Thymus (tissue), 11 donors: Measurements from ENCODE around the gene CNGA4. TPM values are rescaled to one million over a fixed set of nuclear protein-coding genes. Genes with fewer than 3 reads are reported as not detected.
"Not testable (repeated sequence)": the region's sequence is repeated elsewhere in the genome, so short reads cannot be mapped to it uniquely, and the experiment has no call there.

ENCODE experiments used
- DNase-seq, 9 donors: peaks; one replicate each; pipeline ENCODE4 v3.0.0-alpha.2; 2013; ENCODE audit warnings: low spot score in 9 of 9, low read depth in 6 of 9, missing footprints in 1 of 9
- H3K27ac ChIP-seq, 2 donors: one replicate each; pipeline ENCODE4 v1.5.1; 2013; ENCODE audit warnings: control low read depth in 1 of 2, low read depth in 1 of 2, low read length in 1 of 2, mild to moderate bottlenecking in 1 of 2, moderate library complexity in 1 of 2
- H3K27me3 ChIP-seq, 2 donors: one replicate each; pipeline ENCODE4 v1.5.1; 2013; ENCODE audit warnings: low read length in 1 of 2; ENCODE audit not compliant: control insufficient read depth in 2 of 2, insufficient read depth in 1 of 2
- H3K36me3 ChIP-seq, 2 donors: one replicate each; pipeline ENCODE4 v1.5.1; 2013; ENCODE audit warnings: low read length in 1 of 2, mild to moderate bottlenecking in 1 of 2, moderate library complexity in 1 of 2; ENCODE audit not compliant: control insufficient read depth in 2 of 2, insufficient read depth in 2 of 2
- H3K4me1 ChIP-seq, 2 donors: one replicate each; pipeline ENCODE4 v1.5.1; 2013; ENCODE audit warnings: low read length in 2 of 2; ENCODE audit not compliant: control insufficient read depth in 2 of 2, insufficient read depth in 2 of 2
- H3K4me3 ChIP-seq, 2 donors: one replicate each; pipeline ENCODE4 v1.5.1; 2013; ENCODE audit warnings: low read length in 2 of 2, control low read depth in 1 of 2, mild to moderate bottlenecking in 1 of 2
- H3K9me3 ChIP-seq, 2 donors: one replicate each; pipeline ENCODE4 v1.5.1; 2013; ENCODE audit warnings: low read length in 1 of 2, mild to moderate bottlenecking in 1 of 2; ENCODE audit not compliant: control insufficient read depth in 2 of 2, insufficient read depth in 1 of 2
- WGBS: extraction: QIAGEN DNeasy Blood & Tissue Kit; methylation state at CpG from one replicate; pipeline ENCODE4 v1.1.7; 2013; 5-methylcytosine and 5-hydroxymethylcytosine counted together
- polyA plus RNA-seq: library from polyadenylated mRNA; stranded (reverse); fragments of 200-250 nt; gene quantifications from one replicate; pipeline ENCODE4 v1.2.3, GENCODE V29; 2013
- total RNA-seq: library from RNA; stranded (reverse); fragments of 120-200 nt; gene quantifications from one replicate; pipeline ENCODE4 v1.2.4, GENCODE V29; 2013
- donor health status: healthy.

The CNGA4 gene
- total and polyA plus RNA-seq, 2 donors = 0.05 to 0.27 TPM

- WGBS = 91% methylated on average over 24 of the region's 24 CpGs
- no peaks in the 10 kb centered on the region for H3K36me3 ChIP-seq
- H3K4me3 ChIP-seq = no peak overlapping the region
- peaks cover 0 to 26% of the 10 kb centered on the region in 2 donors for H3K27me3 ChIP-seq
- H3K4me1 ChIP-seq = no peaks in the 10 kb centered on the region
- DNase-seq = no peak
- no peak overlapping the region for H3K27ac ChIP-seq
- no peaks in the 10 kb centered on the region for H3K9me3 ChIP-seq
These were observed 31.1 kb downstream of the CNGA4 start for GRCh38 chr11:6269994-6270393.

- Histone ChIP-seq H3K4me1 (no peaks in the 10 kb centered on the region), H3K27ac (no peak overlapping the region), H3K27me3 (peaks cover 0 to 23% of the 10 kb centered on the region in 2 donors), H3K36me3 (no peaks in the 10 kb centered on the region), H3K4me3 (no peak overlapping the region), H3K9me3 (no peaks in the 10 kb centered on the region)
- WGBS = 90% methylated on average over 41 of the region's 41 CpGs
- no peak for DNase-seq
These were observed 31.8 kb downstream of the CNGA4 start for GRCh38 chr11:6270584-6271246.

- Histone ChIP-seq H3K36me3 (no peaks in the 10 kb centered on the region), H3K4me1 (no peaks in the 10 kb centered on the region), H3K4me3 (no peak overlapping the region), H3K27ac (no peak overlapping the region), H3K9me3 (no peaks in the 10 kb centered on the region), H3K27me3 (peaks cover 0 to 23% of the 10 kb centered on the region in 2 donors)
- WGBS = 56% methylated on average over 3 of the region's 3 CpGs
- no peak for DNase-seq
These were observed 32.7 kb downstream of the CNGA4 start for GRCh38 chr11:6271598-6271997.

- H3K27me3 ChIP-seq = peaks cover 0 to 22% of the 10 kb centered on the region in 2 donors
These were observed 34.3 kb downstream of the CNGA4 start for GRCh38 chr11:6273188-6273587.

GRCh38 chr11:6280809-6281208 lies 41.9 kb downstream of the CNGA4 start:
- not testable (repeated sequence) for H3K27ac ChIP-seq, H3K27me3 ChIP-seq, H3K9me3 ChIP-seq, DNase-seq, H3K4me3 ChIP-seq, H3K4me1 ChIP-seq, H3K36me3 ChIP-seq
- 66% methylated on average over 7 of the region's 7 CpGs for WGBS

More at GRCh38 chr11:6273188-6273587, 34.3 kb downstream of the CNGA4 start:
- WGBS = 79% methylated on average over 4 of the region's 4 CpGs
- H3K9me3 ChIP-seq = no peaks in the 10 kb centered on the region
- H3K4me1 ChIP-seq = no peaks in the 10 kb centered on the region
- DNase-seq = no peak
- no peak overlapping the region for H3K4me3 ChIP-seq
- H3K27ac ChIP-seq = no peak overlapping the region
- no peaks in the 10 kb centered on the region for H3K36me3 ChIP-seq

- no peak for DNase-seq
- Histone ChIP-seq H3K9me3 (no peaks in the 10 kb centered on the region), H3K4me3 (no peak overlapping the region), H3K4me1 (no peaks in the 10 kb centered on the region), H3K27ac (no peak overlapping the region), H3K27me3 (peaks cover 0 to 10% of the 10 kb centered on the region in 2 donors), H3K36me3 (no peaks in the 10 kb centered on the region)
- WGBS = 86% methylated on average over 4 of the region's 4 CpGs
These were observed 44.6 kb downstream of the CNGA4 start for GRCh38 chr11:6283453-6284023.

- H3K4me3 ChIP-seq = no peak overlapping the region
- peaks cover 0 to 10% of the 10 kb centered on the region in 2 donors for H3K27me3 ChIP-seq
- 95% methylated on average over 3 of the region's 3 CpGs for WGBS
- H3K4me1 ChIP-seq = no peaks in the 10 kb centered on the region
- H3K36me3 ChIP-seq = no peaks in the 10 kb centered on the region
- DNase-seq = no peak
- H3K9me3 ChIP-seq = no peaks in the 10 kb centered on the region
- no peak overlapping the region for H3K27ac ChIP-seq
These were observed 45.4 kb downstream of the CNGA4 start for GRCh38 chr11:6284250-6284649.

- no peak overlapping the region for H3K4me3 ChIP-seq
- peaks cover 0 to 10% of the 10 kb centered on the region in 2 donors for H3K27me3 ChIP-seq
- no peaks in the 10 kb centered on the region for H3K9me3 ChIP-seq
- H3K27ac ChIP-seq = no peak overlapping the region
- WGBS = 97% methylated on average over 4 of the region's 4 CpGs
- DNase-seq = no peak
- H3K36me3 ChIP-seq = no peaks in the 10 kb centered on the region
- H3K4me1 ChIP-seq = no peaks in the 10 kb centered on the region
These were observed 46.1 kb downstream of the CNGA4 start for GRCh38 chr11:6285019-6285418.
